Activated CD8-positive, alpha-beta memory T cell treated with anti-CD3 and anti-CD28 coated beads for 36 hours (primary cell): ENCODE data around the gene ZNF467. TPM values are rescaled to one million over a fixed set of nuclear protein-coding genes. Genes with fewer than 3 reads are reported as not detected.

Source experiments
- CTCF ChIA-PET: fragments of 350-600 bp; sonication (Branson Sonifier 250); formaldehyde crosslinking; loops from one replicate; lab custom pipeline; 2021; ENCODE audit warnings: antibody characterized with exemption; lab: Charles Lee
- POLR2A ChIA-PET: fragments of 350-600 bp; sonication (Branson Sonifier 250); formaldehyde crosslinking; loops from one replicate; lab custom pipeline; 2021; ENCODE audit warnings: antibody characterized with exemption; lab: Charles Lee
- total RNA-seq, 2 experiments: library from RNA; stranded (reverse); gene quantifications; one replicate each; pipeline ENCODE4 v1.2.3, GENCODE V29; 2021

Gene ZNF467
- total RNA-seq, 2 experiments from 2014 or later, result not detected

DNA sequence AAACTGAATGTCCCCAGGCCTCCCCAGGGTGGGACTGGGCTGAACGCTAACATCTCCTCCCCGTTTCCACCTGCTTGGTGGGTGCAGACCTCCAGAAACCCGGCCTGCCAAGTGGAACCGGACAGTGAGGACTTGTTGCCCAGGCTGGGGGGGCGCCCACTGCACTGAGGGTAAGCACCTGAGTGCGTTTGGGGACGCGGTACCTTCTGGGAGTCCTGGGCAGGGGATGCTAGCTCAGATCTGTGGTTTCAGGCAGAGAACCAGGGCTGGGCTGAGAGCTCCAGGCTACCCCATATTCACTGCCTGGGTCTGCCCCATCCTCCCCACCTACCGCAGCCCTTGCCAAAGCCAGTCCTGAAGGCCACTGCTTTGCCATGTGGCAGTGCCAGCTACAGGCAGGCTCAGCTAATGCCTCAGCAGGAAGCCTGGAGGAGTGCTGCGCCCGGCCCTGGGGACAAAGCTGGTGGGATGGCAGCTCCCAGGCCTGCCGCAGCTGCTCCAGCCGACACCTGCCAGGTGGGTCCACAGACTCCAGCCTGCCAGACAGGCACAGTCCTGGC is 3.5 kb upstream of the ZNF467 start:
- ChIA-PET POLR2A (no interaction called here), CTCF (no interaction called here)

GRCh38 chr7:149776289-149776688 is 2.9 kb upstream of the ZNF467 start:
- ChIA-PET POLR2A (no interaction called here), CTCF (no interaction called here)

GRCh38 chr7:149775176-149775556 is 1.8 kb upstream of the ZNF467 start:
- ChIA-PET POLR2A (no interaction called here), CTCF (no interaction called here)

DNA sequence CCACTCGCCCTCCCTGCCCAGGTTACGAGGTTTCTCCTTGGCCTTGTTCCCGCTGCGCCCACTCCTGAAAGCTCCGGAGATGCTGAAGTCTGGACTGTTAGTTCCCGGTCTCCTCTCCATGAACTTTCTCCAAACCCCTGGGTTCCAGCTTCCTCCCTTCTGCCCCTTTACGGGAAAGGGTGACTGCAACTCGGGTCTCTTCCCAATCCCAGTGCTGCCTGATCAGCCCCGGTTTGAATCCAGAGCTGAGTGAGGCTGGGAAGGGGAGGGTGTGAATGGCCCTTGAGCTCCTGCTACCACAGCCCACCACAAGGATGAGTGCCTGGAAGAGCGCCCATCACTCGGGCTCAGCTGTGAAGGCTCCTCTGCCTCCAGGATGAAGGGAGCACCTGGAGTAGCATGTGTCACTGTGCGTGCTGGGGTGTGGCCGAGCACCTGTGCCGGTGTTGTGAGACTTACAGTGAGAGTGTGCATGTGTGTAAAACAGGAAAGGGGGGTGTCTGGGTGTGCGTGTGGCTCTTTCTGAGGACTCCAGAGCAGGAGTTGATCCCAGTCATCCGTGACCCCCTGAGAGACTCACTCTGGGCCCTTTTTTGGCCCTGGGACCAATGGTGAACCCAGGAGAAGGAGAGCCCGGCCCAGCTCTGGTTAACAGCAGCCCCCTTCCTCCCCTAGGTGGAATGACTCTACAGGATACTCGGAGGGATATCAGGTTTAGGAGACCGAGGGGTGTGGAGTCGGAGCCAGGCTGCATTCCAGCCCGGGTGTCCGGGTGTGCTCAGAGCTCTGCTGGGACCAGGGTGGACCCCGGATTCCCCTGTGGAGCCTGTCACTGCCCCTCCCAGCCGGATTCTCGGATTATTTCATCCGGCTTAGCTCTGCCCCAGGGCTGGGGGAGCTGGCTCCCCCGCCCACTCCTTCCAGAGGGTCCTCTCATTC is 1.1 kb upstream of the ZNF467 start:
- ChIA-PET POLR2A (no interaction called here), CTCF (interaction anchor here (0.8 kb wide), 1 partner anchor 32 kb away, joined by 3 read pairs; no protein-coding TSS in a partner anchor)

GRCh38 chr7:149772956-149773434 is 393 bp downstream of the ZNF467 start:
- ChIA-PET CTCF (interaction anchor here (0.7 to 2.1 kb wide), 2 partner anchors 22 to 31 kb away, joined by 6 read pairs; no protein-coding TSS in a partner anchor), POLR2A (interaction anchor here (0.7 kb wide), 1 partner anchor 743 kb away, joined by 4 read pairs; no protein-coding TSS in a partner anchor)

DNA sequence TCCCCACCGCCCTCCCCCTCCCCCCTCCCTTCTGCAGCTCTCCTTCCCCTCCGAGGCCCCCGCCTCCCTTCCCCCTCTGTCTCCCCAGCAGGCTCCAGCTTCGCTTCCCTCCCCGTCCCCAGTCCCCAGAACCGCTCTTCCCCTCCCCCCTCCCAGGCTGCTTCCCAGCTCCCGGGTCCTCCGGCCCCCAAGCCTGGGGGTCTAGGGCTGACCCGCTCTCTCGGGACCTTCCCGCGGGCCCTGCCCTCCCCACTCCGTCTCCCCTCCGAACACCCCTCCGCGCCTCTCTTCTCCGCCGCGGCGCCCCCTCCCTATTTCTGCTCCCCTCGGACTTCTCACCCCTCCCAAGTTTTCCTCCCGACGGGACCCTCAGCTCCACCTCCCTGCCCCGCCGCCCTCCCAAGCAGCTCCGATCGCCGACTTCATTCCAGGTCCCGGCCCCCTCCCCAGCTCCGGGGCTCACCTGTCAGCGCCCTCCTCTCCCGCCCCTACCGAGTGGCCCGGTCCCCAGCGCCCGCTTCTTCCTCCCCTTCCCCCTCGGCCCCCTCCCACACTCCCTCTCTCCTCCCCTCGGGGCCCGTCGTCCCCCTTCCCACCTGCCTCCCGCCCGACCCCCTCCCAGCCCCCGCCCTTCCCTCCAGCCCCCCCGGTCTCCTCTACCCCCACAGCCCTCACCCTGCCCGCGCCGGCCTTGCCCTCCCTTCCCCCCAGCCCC is 990 bp downstream of the ZNF467 start:
- CTCF ChIA-PET, result interaction anchor here (0.7 to 2.1 kb wide), 2 partner anchors 22 to 30 kb away, joined by 6 read pairs; no protein-coding TSS in a partner anchor
- POLR2A ChIA-PET, result interaction anchor here (0.7 to 1.4 kb wide), 3 partner anchors 10 to 744 kb away, joined by 3 to 5 read pairs (median 4); partner anchors contain the start of gene ZNF862

DNA sequence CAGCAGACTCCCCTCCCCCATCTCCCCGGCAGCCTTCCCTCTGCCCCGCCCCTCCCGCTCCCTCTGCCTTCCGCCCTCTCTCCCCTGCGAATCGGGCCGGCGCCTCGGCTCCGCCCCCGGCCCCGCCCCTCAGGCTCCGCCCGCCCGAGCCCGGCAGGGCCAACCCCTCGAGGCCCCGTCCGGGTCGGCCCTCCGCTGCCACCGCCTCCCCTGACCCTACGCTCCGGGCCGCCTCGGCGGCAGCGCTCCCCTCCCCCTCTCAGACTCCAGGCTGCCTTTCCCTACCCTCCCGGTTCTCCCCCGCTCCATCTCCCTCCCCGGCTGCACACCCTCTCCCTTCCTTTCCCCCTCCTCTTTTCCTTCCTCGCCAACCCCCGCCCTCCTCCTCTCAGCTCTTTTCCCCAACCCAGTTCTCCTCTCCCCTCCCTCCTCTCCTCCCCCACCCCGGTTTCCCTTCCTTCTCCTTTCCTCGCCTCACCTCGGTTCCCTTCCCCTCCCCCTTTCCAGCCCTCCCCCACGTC is 1.6 kb downstream of the ZNF467 start:
- ChIA-PET CTCF (interaction anchor here (2.1 kb wide), 1 partner anchor 30 kb away, joined by 6 read pairs; no protein-coding TSS in a partner anchor), POLR2A (interaction anchor here (1.1 to 1.4 kb wide), 2 partner anchors 10 to 66 kb away, joined by 3 to 5 read pairs; partner anchors contain the start of gene ZNF862)

DNA sequence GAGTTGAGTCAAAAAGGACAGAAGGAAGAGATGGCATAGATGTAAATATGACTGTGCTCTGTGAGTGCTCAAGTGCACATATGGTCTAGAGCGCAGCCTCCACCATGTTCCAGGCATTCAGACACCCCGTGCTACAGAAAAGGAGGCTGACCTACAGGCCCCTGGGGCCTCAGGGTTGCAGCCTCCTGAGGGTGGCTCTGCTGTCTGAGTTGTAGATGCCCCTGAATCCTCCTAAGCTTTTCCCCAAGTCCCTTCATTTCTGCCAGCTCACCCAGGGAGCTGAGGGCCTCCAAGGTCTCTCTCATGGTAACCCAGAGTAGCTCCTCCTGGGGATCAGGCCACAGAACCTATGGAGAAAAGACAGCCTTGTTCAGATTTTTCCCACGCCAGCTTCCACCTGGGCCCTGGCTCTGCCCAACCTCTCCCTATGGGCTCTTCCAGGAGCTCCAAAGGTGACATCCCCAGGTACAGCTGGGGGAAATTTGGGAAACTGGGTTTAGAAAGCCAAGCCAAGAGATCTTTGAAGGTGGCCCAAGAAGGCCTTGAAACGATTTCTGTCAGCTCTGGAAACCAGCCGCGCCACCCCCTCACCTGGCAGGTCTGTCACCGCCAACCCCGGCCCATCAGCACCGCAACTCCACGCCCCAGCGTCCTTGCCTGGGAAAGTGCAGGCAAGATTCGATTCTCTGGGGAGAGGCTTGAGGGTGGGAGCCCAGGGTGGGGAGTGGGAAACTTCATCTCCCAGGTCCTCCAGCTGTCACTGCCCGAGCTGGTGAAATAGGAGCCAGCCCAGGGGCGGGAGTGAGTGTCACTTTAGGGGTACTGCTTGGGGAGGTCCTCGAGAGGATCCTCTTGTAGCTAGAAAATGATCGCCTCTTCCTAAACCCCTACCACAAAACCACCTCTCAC is 2.4 kb downstream of the ZNF467 start:
- ChIA-PET POLR2A (interaction anchor here (1.1 to 1.4 kb wide), 2 partner anchors 11 to 67 kb away, joined by 3 to 5 read pairs; partner anchors contain the start of gene ZNF862), CTCF (interaction anchor here (0.9 to 2.1 kb wide), 2 partner anchors 29 kb away, joined by 4 to 6 read pairs; no protein-coding TSS in a partner anchor)

DNA sequence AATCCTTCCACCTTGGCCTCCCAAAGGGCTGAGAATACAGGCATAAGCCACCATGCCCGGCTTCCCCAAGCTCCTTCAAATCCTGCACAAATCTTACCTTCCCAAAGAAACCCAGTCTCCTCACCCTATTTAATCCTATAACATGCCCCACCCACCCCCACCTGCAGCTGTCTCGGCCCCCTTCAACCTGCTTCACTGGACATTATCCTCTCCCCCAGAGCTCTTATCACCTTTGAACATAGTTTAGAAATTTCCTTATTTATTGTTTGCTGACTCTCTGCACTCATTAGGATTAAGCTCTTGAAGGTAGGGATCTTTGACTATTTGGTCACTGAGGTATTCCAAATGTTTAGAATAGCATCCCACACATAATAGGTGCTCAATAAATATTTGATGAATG is 3.5 kb downstream of the ZNF467 start:
- POLR2A ChIA-PET, result no interaction called here
- CTCF ChIA-PET, result interaction anchor here (0.6 kb wide), 1 partner anchor 1284 kb away, joined by 3 read pairs; no protein-coding TSS in a partner anchor

- CTCF ChIA-PET, result no interaction called here
Observed at GRCh38 chr7:149768931-149769330, 4.5 kb downstream of the ZNF467 start.

DNA sequence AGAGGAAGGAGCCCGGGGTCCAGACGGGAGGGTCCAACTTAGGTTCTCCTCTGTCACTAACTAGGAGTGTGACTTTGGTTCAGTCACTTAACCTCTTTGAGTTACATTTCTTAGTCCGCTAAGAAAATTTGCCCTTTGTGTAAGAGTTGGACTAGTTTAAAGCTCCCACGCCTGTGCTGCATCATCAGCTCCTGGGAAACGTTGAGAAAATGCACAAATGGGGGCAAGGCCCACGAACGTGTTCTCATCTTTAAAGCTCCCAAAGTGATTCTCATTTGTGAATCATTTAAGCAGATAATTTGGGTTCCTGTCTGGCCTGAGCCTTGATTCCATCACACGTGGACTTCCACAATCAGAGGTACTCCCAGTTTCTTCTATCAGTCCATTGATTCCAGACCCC is 6.3 kb downstream of the ZNF467 start:
- POLR2A ChIA-PET, result no interaction called here
- CTCF ChIA-PET, result no interaction called here

More at GRCh38 chr7:149768931-149769330, 4.5 kb downstream of the ZNF467 start:
- POLR2A ChIA-PET, result no interaction called here

- CTCF ChIA-PET, result no interaction called here
- POLR2A ChIA-PET, result no interaction called here
Observed at GRCh38 chr7:149766135-149766675, 7.2 kb downstream of the ZNF467 start.

DNA sequence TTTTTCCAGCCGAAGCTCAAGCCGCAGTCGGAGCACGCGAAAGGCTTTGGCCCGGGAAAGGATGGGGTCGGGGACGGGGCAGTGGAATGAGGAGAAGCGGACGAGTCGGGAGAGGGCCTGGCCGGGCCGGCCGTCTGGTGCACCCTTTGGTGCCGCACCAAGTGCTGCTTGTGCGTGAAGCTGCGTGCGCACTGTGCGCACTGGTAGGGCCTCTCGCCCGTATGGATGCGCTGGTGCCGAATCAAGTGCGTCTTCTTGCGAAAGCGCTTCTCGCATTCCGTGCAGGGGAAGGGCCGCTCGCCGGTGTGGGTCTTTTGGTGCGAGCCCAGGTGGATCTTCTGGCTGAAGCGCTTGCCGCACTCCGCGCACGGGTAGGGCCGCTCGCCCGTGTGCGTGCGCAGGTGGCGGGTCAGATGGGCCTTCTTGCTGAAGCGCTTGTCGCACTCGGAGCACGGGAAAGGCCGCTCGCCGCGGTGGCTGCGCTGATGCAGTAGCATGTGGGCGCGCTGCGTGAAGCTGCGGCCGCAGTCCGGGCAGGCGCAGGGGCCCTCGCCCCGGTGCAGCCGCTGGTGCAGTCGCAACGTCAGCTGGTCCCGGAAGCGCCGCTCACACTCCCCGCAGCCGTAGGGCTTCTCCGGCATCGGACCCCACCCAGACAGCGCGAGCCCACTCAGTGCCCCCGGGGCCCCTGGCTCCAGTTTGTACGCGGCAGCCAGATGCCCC is 7.8 kb downstream of the ZNF467 start:
- POLR2A ChIA-PET, result no interaction called here
- CTCF ChIA-PET, result no interaction called here

DNA sequence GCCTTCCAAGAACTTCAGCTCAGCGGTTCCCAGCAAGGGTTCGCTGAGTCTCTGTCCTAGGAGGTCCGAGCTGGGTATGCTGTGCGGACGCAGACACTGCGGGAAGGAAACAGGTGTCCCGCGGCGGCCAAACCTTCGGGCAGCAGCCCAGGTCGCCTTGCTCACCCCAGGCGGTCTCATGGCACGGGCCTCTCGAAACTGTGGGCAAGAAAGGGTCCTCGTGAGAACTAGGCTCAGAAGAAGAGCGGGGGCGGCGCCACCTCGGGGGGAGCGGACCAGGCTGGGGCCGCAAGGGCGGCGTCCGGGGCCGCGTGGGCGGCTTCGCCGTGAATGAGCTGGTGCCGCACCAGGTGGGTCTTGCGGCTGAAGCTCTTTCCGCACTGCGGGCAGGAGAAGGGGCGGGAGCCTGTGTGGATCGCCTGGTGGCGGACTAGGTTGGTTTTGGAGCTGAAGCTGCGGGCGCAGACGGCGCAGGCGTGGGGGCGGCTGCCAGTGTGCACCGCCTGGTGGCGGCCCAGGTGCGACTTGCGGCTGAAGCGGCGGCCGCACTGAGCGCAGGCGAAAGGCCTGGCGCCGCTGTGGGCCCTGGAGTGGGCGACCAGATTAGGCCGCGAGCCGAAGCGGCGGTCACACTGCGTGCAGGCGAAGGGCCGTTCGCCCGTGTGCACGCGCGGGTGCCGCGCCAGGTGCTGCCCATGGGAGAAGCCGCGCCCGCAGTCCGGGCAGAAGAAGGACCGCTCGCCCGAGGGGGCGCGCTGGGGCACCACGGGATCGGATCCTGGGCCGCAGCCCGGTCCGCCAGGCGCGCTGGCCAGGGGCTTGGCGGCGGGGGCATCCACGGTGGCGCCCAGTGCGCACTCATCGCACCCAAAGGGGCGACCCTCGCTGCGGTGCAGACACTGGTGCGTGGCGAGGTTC is 8.6 kb downstream of the ZNF467 start:
- ChIA-PET CTCF (no interaction called here), POLR2A (no interaction called here)

- ChIA-PET CTCF (no interaction called here), POLR2A (no interaction called here)
Observed at GRCh38 chr7:149763563-149764240, 9.7 kb downstream of the ZNF467 start.

DNA sequence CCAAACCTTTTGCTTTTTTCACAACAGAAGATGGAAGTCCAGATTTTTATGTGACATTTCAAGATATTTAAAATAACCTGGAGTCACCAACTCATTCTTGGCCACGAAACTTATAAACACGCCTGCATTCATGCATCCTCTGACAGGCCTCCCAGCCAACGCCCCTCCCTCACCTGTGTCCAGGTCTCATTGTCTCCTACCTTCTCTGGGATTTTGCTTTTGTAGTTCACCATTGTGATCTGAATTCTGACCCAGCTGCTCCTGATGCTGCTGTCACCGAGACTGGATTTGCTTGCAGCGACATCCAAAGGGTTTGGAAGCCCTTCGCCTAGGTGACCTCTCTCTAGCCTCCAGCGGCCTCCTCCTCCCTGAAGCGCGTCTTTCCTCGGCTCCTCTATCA is 10.8 kb downstream of the ZNF467 start:
- POLR2A ChIA-PET, result no interaction called here
- CTCF ChIA-PET, result no interaction called here
